HG03432 (cell line): ENCODE results near the gene ZNF280D.
"Not testable (repeated sequence)": the region's sequence is repeated elsewhere in the genome, so short reads cannot be mapped to it uniquely, and the experiment has no call there.

Experiments used
- ATAC-seq: cut with Tn5 transposase; IDR thresholded peaks from one replicate; pipeline ENCODE4 v1.9.1; 2021; ENCODE audit warnings: mild to moderate bottlenecking, moderate library complexity; ENCODE audit not compliant: unreplicated experiment

The ZNF280D gene

DNA sequence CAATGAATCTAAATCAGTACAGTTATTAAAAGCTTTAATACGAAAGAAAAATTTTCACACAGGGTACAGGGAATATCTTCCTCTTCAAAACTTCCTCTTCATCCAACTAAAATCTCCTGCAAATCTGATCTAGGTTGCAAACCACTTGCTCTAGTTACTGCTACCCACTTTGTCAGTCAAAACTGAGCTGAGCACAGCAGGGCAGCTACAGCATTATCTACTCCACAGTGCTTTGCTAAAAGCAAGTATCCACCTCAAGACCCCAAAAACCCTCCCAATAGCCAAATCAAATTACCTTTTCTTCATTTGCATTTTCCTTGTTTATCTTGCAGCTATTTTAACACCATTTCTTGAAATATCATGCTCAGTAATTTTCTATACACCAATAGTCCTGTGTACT lies 14.7 kb downstream of the ZNF280D start:
- ATAC-seq = no peak

GRCh38 chr15:56716334-56716733 lies 17.0 kb downstream of the ZNF280D start:
- no peak for ATAC-seq

DNA sequence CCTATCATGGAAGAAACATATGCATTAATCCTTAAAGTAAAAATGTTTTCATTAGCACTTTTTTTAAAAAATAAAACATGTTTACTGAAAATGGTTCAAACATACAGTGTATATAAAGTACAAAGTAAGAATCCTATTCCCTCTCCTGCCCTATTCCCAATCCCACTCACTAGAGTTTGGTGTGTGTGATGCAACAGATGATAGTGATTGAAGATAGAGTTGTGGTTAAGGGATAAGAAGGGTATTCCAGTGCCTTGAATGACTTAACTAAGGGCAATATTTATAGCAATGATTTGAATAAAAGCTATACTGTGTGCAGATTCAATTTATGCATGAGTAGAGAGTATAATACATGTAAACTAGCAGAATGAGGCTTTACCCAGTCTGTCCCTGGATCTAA lies 18.1 kb downstream of the ZNF280D start:
- ATAC-seq = no peak

DNA sequence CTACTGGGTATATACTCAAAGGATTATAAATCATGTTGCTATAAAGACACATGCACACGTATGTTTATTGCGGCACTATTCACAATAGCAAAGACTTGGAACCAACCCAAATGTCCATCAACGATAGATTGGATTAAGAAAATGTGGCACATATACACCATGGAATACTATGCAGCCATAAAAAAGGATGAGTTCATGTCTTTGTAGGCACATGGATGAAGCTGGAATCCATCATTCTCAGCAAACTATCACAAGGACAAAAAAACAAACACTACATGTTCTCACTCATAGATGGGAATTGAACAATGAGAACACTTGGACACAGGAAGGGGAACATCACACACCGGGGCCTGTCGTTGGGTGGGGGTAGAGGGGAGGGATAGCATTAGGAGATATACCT lies 23.8 kb downstream of the ZNF280D start:
- not testable (repeated sequence) for ATAC-seq

DNA sequence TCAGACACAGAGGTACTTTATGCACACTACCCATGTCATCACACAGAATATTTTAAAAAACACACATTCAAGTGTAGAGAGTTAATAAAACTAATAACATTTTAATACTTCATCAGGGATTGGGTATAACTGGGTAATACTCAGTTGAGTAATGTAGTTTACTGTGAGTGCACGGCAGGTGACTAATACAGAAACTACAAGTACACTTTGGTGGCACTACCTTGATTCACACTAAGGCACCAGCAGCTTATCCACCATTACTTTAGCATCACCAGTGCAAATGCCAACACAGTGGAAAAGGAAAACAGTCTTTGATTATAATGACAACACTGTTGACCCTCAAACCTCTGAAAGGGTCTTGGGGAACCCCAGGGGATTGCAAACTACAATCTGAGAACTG lies 33.6 kb downstream of the ZNF280D start:
- no peak for ATAC-seq

DNA sequence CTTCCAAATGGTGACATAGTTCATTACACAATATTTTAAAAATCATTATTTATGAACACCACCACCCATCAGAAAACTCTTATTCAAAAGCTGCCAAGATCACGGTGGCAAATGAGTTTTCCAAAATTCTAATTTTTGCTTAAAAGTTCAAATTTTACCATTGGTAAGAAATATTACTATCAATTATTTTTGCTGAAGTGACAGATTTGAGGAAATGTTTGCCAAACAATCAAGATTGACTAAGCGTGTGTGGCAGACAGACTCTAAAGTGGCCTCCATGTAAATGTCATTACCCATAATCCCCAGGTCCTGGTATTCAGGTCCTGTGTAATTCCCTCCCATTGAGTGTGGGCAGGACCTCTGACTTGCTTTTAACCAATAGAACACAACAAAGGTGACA lies 35.0 kb downstream of the ZNF280D start:
- no peak for ATAC-seq

GRCh38 chr15:56693761-56694160 lies 39.5 kb downstream of the ZNF280D start:
- ATAC-seq = no peak

- no peak for ATAC-seq
These were observed 42.6 kb downstream of the ZNF280D start for GRCh38 chr15:56690733-56691132.

- ATAC-seq = no peak
These were observed 49.4 kb downstream of the ZNF280D start for GRCh38 chr15:56683908-56684307.

GRCh38 chr15:56681113-56681512 lies 52.2 kb downstream of the ZNF280D start:
- ATAC-seq = no peak

GRCh38 chr15:56679225-56679624 lies 54.1 kb downstream of the ZNF280D start:
- no peak for ATAC-seq

DNA sequence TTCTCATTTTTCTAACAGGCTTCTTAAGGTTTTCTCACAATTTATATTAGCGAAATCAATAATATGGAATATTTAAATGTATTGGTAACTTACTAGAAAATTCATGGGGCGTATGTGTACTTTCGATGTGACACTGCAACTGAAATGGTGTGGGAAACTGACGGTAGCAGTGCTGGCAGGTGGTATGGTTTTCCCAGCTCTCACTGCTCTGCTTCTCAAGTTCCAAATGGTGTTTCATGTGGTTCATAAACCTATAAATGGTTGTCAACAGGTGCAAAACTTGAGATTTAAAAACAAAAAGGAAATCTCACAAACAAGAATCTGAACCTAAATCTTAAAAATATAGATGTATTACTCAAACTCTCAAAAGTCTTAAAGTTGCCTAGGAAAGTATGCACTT lies 54.7 kb downstream of the ZNF280D start:
- no peak for ATAC-seq

- ATAC-seq = no peak
These were observed 56.0 kb downstream of the ZNF280D start for GRCh38 chr15:56677271-56677670.

DNA sequence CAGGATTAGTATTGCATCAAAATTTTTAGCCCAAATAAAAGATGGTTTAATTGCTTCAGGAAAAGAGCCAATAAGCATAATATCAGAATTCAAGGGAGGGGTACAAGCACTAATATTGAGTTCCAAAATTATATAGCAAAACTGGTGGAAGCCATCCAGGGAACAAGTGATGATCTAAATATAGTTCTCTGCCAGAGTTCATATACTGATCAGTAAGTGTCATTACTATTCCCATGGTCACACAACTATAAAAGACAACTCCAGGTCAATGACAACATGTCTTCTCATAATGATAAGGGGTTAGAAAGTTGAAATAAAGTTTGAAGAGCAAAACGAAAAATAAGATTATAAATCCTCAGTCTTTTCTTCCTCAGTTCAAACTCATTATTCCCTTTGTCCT lies 57.4 kb downstream of the ZNF280D start:
- no peak for ATAC-seq

GRCh38 chr15:56674857-56675256 lies 58.5 kb downstream of the ZNF280D start:
- ATAC-seq = no peak

- ATAC-seq = no peak
These were observed 60.6 kb downstream of the ZNF280D start for GRCh38 chr15:56672721-56673120.

DNA sequence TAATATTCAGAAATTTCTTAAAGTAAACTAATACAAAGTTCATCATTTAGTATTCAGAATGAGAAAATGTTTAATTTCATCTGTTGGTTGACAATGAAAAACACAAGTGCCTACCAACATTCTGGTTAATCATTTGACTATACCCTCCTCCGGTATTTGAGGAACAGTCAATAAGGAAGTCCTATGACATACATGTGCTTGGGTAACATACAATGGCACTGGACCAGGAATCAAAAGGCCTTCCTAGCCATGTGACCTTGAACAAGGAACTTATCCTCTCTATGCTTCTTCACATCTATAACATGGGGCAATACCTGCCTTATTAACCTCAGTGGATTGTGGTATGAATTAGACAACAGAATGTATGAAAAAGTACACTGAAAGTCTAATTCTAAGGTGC lies 65.8 kb downstream of the ZNF280D start:
- ATAC-seq = no peak

DNA sequence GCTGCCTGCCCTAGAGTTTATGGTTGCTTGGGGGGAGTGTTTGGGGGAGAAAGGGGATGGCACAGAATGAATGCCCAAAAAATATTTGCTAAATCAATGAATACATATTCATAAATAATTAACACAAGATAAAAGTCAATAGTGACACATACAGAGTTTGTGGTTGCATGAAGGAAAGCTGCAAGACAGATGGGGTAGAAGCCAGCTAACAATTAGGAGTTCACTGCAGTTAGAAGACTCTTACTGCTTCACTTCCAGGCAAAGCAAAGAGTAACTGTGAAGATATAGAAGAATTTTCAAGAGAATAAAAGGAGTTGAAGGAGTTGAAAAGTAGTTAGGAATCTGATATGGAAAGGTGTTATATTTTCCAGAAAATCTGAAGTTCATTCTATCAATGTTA lies 72.4 kb downstream of the ZNF280D start:
- ATAC-seq = no peak

DNA sequence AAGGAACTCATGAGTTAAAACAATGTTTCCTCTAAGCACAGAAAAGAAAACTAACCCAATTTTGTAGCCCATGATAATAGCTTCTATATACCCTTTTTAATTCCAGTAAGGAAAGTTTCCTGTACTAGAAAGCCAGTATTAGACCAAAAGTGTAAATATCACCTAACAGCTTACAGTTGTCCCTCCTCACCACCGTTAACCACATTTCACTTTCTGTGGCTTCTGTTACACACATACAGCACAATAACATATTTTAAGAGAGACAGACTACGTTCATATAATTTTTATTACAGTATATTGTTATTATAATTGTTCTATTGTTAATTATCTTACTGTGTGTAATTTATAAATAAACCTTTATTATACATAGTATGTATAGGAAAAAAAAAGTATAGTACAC lies 74.1 kb downstream of the ZNF280D start:
- ATAC-seq = no peak

GRCh38 chr15:56654624-56655023 lies 78.7 kb downstream of the ZNF280D start:
- no peak for ATAC-seq

DNA sequence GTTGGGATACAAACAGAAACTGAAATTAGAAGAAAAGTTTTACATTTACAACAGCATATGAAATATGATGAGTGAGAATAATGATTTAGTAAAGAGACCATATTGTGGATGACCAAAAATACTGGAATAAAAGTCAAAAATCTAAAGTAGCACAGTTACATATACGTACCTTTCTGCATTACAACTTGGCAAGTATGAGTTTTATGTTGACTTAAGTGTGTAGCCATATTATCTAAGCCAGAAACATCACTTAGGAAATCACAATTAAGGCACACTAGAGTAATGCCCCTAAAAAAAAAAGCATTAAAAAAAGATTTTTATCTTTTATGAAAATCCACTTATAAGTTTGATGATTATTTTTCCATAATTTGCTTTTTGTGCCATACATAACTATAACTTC lies 79.1 kb downstream of the ZNF280D start:
- no peak for ATAC-seq

GRCh38 chr15:56653787-56654186 lies 79.5 kb downstream of the ZNF280D start:
- ATAC-seq = no peak

- ATAC-seq = no peak
These were observed 80.2 kb downstream of the ZNF280D start for GRCh38 chr15:56653107-56653506.

DNA sequence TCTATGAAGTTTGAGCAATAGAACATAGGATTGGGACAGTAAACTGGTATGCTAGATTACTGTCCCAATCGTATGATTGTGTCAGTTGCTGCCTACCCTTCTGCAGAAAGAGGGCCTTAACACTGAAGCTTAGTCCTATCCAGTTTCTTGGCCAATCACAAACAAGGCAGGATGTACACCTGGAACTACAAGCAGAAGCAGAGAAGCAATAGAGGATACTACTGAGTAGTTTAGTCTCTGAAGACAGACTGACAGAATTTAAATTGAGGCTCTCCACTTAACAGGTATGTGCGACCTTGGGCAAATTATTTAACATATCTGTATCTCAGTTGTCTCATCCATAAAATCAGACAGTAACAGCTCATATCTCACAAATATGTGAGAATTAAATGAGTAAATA lies 85.0 kb downstream of the ZNF280D start:
- ATAC-seq = no peak
